Keratinocyte (primary cell): ENCODE results near the gene ENDOD1. TPM values are rescaled to one million over a fixed set of nuclear protein-coding genes. Genes with fewer than 3 reads are reported as not detected.
A peak's percentile ranks its signal among the peaks of the same experiment; 100 is the strongest.

Experiments
- DNase-seq: peaks from one replicate; pipeline ENCODE4 v3.0.0-alpha.2; 2011; ENCODE audit warnings: low read depth, missing footprints, low spot score
- FAIRE-seq: peaks from 2 replicates; lab custom pipeline; 2011; peaks lifted over from hg19 to GRCh38; lab: Jason Lieb, UNC
- H2AFZ ChIP-seq: 2 replicates; pipeline ENCODE4 v1.6.0; 2012; ENCODE audit warnings: low read length, control low read depth, inconsistent platforms; ENCODE audit not compliant: control insufficient read depth
- H3K27ac ChIP-seq: 2 replicates; pipeline ENCODE4 v1.5.1; 2011; ENCODE audit warnings: low read length; ENCODE audit not compliant: control insufficient read depth, insufficient read depth
- H3K27me3 ChIP-seq: 3 replicates; pipeline ENCODE4 v1.6.0; 2011; ENCODE audit warnings: low read length; ENCODE audit not compliant: control insufficient read depth, insufficient read depth; ENCODE audit errors: extremely low read depth
- H3K36me3 ChIP-seq, 2 experiments: 2 replicates in 1 of 2; 3 replicates in 1 of 2; pipeline ENCODE4 v1.5.1; 2011; ENCODE audit warnings: low read length in 2 of 2, mild to moderate bottlenecking in 1 of 2; ENCODE audit not compliant: control insufficient read depth in 2 of 2, insufficient read depth in 2 of 2; ENCODE audit errors: extremely low read depth in 1 of 2
- H3K4me1 ChIP-seq: 3 replicates; pipeline ENCODE4 v1.5.1; 2011; ENCODE audit warnings: low read length; ENCODE audit not compliant: control insufficient read depth, insufficient read depth; ENCODE audit errors: extremely low read depth
- H3K4me2 ChIP-seq: 3 replicates; pipeline ENCODE4 v1.6.0; 2011; ENCODE audit warnings: low read depth, low read length; ENCODE audit not compliant: control insufficient read depth, insufficient read depth; ENCODE audit errors: extremely low read depth
- H3K4me3 ChIP-seq, 3 experiments: fragments of 200-600 bp in 1 of 3; sonication (generic) in 1 of 3; 2 replicates in 2 of 3; 3 replicates in 1 of 3; pipeline ENCODE4 v1.5.1; 2011 to 2016; ENCODE audit warnings: low read length in 3 of 3, mild to moderate bottlenecking in 3 of 3, control low read depth in 2 of 3, inconsistent platforms in 1 of 3, low read depth in 1 of 3, mixed read lengths in 1 of 3, mixed run types in 1 of 3, moderate library complexity in 1 of 3; ENCODE audit not compliant: control insufficient read depth in 2 of 3, insufficient read depth in 2 of 3; ENCODE audit errors: extremely low read depth in 1 of 3
- H3K79me2 ChIP-seq: 2 replicates; pipeline ENCODE4 v1.6.0; 2012; ENCODE audit warnings: low read length; ENCODE audit not compliant: control insufficient read depth, insufficient read depth
- H3K9ac ChIP-seq: 3 replicates; pipeline ENCODE4 v1.6.0; 2011; ENCODE audit warnings: low read length; ENCODE audit not compliant: control insufficient read depth, insufficient read depth; ENCODE audit errors: extremely low read depth
- H3K9me1 ChIP-seq: 3 replicates; pipeline ENCODE4 v1.6.0; 2011; ENCODE audit warnings: low read length; ENCODE audit not compliant: control insufficient read depth, insufficient read depth; ENCODE audit errors: extremely low read depth
- H3K9me3 ChIP-seq: 2 replicates; pipeline ENCODE4 v1.5.1; 2012; ENCODE audit warnings: low read depth, low read length; ENCODE audit not compliant: control insufficient read depth
- H4K20me1 ChIP-seq: 3 replicates; pipeline ENCODE4 v1.6.0; 2011; ENCODE audit warnings: low read length; ENCODE audit not compliant: control insufficient read depth, insufficient read depth; ENCODE audit errors: extremely low read depth
- CTCF ChIP-seq, 3 experiments: IDR thresholded peaks in 1 of 3; conservative IDR thresholded peaks in 1 of 3; optimal IDR thresholded peaks in 1 of 3; 2 replicates in 2 of 3; 3 replicates in 1 of 3; pipeline versions ENCODE3 to v1.5.1; 2011; ENCODE audit warnings: low read length in 3 of 3, mild to moderate bottlenecking in 3 of 3, moderate library complexity in 2 of 3, control low read depth in 1 of 3, inconsistent platforms in 1 of 3; ENCODE audit not compliant: insufficient read depth in 2 of 3; ENCODE audit errors: extremely low read depth in 1 of 3
- EZH2 ChIP-seq: IDR thresholded peaks from one replicate; pipeline ENCODE4 v1.6.1; 2012; ENCODE audit warnings: inconsistent platforms, mild to moderate bottlenecking, low read length, moderate library complexity
- dilution Hi-C: fragments of 300-500 bp; cut with MboI; formaldehyde crosslinking; loops from one replicate; pipeline ENCODE4 v1.7.0; 2020; ENCODE audit warnings: low sequenced_read_pairs; ENCODE audit not compliant: extremely low pct_ligation_motif_present
- polyA plus RNA-seq, 5 experiments: library from polyadenylated mRNA; depleted of rRNA in 3 of 5; stranded (reverse) in 3 of 5; stranded (forward) in 1 of 5; unstranded in 1 of 5; fragments of >200 nt; gene quantifications; 1 replicate in 1 of 5; 2 replicates in 3 of 5; 3 replicates in 1 of 5; pipeline versions ENCODE4 v1.2.1 to v1.2.3, GENCODE V29; 2011 to 2012; ENCODE audit warnings: missing spikeins in 2 of 5, low read depth in 1 of 5, low replicate concordance in 1 of 5

The ENDOD1 gene
- polyA plus RNA-seq, 1 donor (not counting 4 experiments of a cell fraction or from before 2014, with no cell fraction given) = 27.2 TPM

GRCh38 chr11:95147364-95147905 lies 57.8 kb downstream of the ENDOD1 start:
- peak overlapping the region; percentile 55 for H3K4me2 ChIP-seq
- no peaks in the 10 kb centered on the region for H4K20me1 ChIP-seq
- peaks cover 51% of the 10 kb centered on the region for H3K4me1 ChIP-seq
- no peaks in the 10 kb centered on the region for H3K9me1 ChIP-seq
- H3K36me3 ChIP-seq = no peaks in the 10 kb centered on the region
- dilution Hi-C loops = no loop called here
- DNase-seq (peak; percentile 66), FAIRE-seq (peak; percentile 97)
- no peaks in the 10 kb centered on the region for H3K79me2 ChIP-seq
- H3K9me3 ChIP-seq = no peaks in the 10 kb centered on the region
- H3K9ac ChIP-seq = no peak overlapping the region
- H2AFZ ChIP-seq = no peak overlapping the region
- peak overlapping the region; percentile 16 for H3K27ac ChIP-seq
- TF ChIP-seq EZH2 (no peak), CTCF (optimal IDR thresholded peaks at IDR 0.05 in 1 of 3, IDR thresholded peaks at IDR 0.05 in 1 of 3, conservative IDR thresholded peaks at IDR 0.05 in 1 of 3; ENCODE audit: extremely low read depth in 1 of 3, insufficient read depth in 2 of 3, low read length in 3 of 3) (no peak)
- H3K4me3 ChIP-seq = no peak overlapping the region
- no peaks in the 10 kb centered on the region for H3K27me3 ChIP-seq

- Histone ChIP-seq H3K79me2 (no peaks in the 10 kb centered on the region), H3K4me1 (peaks cover 57% of the 10 kb centered on the region), H3K9ac (no peak overlapping the region), H4K20me1 (no peaks in the 10 kb centered on the region), H3K27ac (peak overlapping the region; percentile 16), H3K36me3 (no peaks in the 10 kb centered on the region), H3K9me1 (no peaks in the 10 kb centered on the region), H3K4me3 (no peak overlapping the region), H3K27me3 (no peaks in the 10 kb centered on the region), H3K4me2 (peak overlapping the region; percentile 55), H3K9me3 (no peaks in the 10 kb centered on the region), H2AFZ (peak overlapping the region; percentile 3)
- dilution Hi-C loops = no loop called here
- DNase-seq = no peak
- no peak for TF ChIP-seq CTCF (optimal IDR thresholded peaks at IDR 0.05 in 1 of 3, IDR thresholded peaks at IDR 0.05 in 1 of 3, conservative IDR thresholded peaks at IDR 0.05 in 1 of 3; ENCODE audit: extremely low read depth in 1 of 3, insufficient read depth in 2 of 3, low read length in 3 of 3)
- TF ChIP-seq EZH2 = no peak
- FAIRE-seq = no peak
Measured at GRCh38 chr11:95148406-95148805, 58.8 kb downstream of the ENDOD1 start.
